Measurements from ENCODE around the gene OR51A2.
"Not testable (repeated sequence)": the region's sequence is repeated elsewhere in the genome, so short reads cannot be mapped to it uniquely, and the experiment has no call there.

OR51A2 gene

GRCh38 chr11:4955613-4956012, at the start of gene OR51A2:
OR51A2 (minus strand) TSS chr11:4955713; CDS start chr11:4955713, 0 bp downstream.
- not testable (repeated sequence) for DNase-seq; H3K36me3 Mint-ChIP-seq (ENCODE audit: low read depth); H3K27ac Mint-ChIP-seq; H3K4me3 Mint-ChIP-seq; H3K27me3 Mint-ChIP-seq; H3K4me1 Mint-ChIP-seq (ENCODE audit: low read depth); H3K9me3 Mint-ChIP-seq

- DNase-seq: no peak
- Mint-ChIP-seq H3K27ac (no peak overlapping the region), H3K36me3 (ENCODE audit: low read depth) (no peaks in the 10 kb centered on the region), H3K4me1 (ENCODE audit: low read depth) (no peaks in the 10 kb centered on the region), H3K4me3 (no peak overlapping the region), H3K27me3 (peaks cover 17% of the 10 kb centered on the region), H3K9me3 (no peaks in the 10 kb centered on the region)
Observed at GRCh38 chr11:5004424-5005274, 49.1 kb upstream of the OR51A2 start.

GRCh38 chr11:4994551-4994950, 39.0 kb upstream of the OR51A2 start, which contains the start of gene OR51L1:
OR51L1 (plus strand) TSS chr11:4994851; CDS start chr11:4998983, 4,132 bp downstream.
- DNase-seq: no peak
- no peaks in the 10 kb centered on the region for H3K4me1 Mint-ChIP-seq (ENCODE audit: low read depth)
- no peak within 1 kb of the TSS for H3K27ac Mint-ChIP-seq
- no peaks in the 10 kb centered on the region for H3K36me3 Mint-ChIP-seq (ENCODE audit: low read depth)
- H3K27me3 Mint-ChIP-seq: peaks cover 2% of the 10 kb centered on the region
- no peak within 1 kb of the TSS for H3K4me3 Mint-ChIP-seq
- H3K9me3 Mint-ChIP-seq: no peaks in the 10 kb centered on the region

DNA sequence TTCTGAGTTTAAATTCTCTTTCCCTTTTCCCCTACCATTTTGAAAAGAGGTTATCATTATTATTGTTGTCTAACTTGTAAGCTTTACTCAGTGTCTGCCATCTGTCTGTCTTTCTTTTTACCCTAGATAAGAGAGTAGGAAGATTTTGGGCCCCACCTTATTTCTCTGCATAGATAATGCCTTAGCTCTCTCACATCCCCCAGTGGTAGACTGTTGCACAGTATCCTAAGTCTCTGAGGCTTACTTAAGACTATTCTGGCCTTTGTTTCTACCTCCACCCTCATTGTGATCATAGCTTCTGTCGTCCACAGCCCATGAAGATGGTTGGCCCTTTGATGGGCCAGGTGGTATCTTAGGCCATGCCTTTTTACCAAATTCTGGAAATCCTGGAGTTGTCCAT, 35.5 kb upstream of the OR51A2 start:
- no peak overlapping the region for H3K4me3 Mint-ChIP-seq
- H3K9me3 Mint-ChIP-seq: no peaks in the 10 kb centered on the region
- no peak overlapping the region for H3K27ac Mint-ChIP-seq
- DNase-seq: no peak
- H3K27me3 Mint-ChIP-seq: no peaks in the 10 kb centered on the region
- no peaks in the 10 kb centered on the region for H3K36me3 Mint-ChIP-seq (ENCODE audit: low read depth)
- no peaks in the 10 kb centered on the region for H3K4me1 Mint-ChIP-seq (ENCODE audit: low read depth)

DNA sequence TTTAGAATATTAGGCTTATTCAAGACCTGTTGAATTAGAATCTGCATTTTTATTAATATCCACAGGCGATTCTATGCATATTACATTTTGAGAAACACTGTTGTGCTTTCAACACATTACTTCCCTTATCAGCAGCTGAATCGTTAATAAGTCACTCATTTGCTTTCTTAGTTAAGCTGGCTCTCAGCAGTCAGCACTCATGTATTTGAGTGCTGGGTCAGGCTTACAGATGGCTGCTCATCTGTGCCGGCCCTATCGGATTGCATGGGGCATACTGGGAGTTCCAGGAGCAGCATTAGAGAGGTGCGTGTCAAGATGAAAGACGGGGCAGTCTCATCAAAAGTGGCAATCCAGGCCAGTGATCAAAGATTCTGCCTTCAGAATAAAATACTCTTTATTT, 28.3 kb upstream of the OR51A2 start:
- DNase-seq: no peak
- Mint-ChIP-seq H3K4me1 (ENCODE audit: low read depth) (no peaks in the 10 kb centered on the region), H3K27ac (no peak overlapping the region), H3K4me3 (no peak overlapping the region), H3K27me3 (no peaks in the 10 kb centered on the region), H3K9me3 (no peaks in the 10 kb centered on the region), H3K36me3 (ENCODE audit: low read depth) (no peaks in the 10 kb centered on the region)

DNA sequence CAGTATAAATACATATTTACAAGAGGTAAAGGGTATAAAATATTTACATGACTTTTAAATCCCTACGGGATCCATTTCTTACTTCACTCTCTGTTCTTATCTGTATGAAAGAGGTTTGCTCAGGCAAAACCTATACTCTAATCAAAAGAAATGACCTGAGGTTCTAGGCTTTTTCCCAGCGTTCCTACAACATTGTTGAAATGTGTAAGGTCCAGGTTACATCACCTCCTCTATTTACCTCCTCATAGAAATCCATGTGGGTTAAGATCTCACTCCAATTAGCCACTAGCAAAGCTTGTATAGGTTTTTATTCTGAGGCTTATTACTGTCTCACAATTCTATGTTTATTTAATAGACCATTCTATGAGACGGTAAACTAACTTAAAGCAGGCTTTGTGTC, 27.2 kb upstream of the OR51A2 start:
- Mint-ChIP-seq H3K9me3 (peaks cover 2% of the 10 kb centered on the region), H3K36me3 (ENCODE audit: low read depth) (no peaks in the 10 kb centered on the region), H3K4me1 (ENCODE audit: low read depth) (no peaks in the 10 kb centered on the region), H3K27ac (no peak overlapping the region), H3K4me3 (no peak overlapping the region), H3K27me3 (no peaks in the 10 kb centered on the region)
- DNase-seq: no peak

DNA sequence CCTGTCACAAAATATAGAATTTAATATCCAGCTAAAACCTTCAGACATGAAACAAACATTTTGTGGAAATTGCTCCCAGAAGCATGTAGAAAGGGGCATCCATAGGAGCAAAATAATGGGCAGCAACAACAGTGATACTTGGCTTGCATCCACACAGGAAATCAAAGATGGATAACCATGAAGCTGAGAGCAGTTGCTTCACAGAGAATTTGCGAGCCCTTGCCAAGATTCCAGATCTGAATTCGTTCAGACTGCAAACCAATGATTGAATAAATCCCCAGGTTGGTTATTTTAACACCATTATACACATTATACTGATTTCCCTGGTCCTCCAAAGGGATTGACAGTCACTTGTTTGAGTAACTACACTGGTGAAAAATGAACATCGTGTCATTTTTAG, 23.5 kb upstream of the OR51A2 start:
- no peak overlapping the region for H3K27ac Mint-ChIP-seq
- H3K4me3 Mint-ChIP-seq: no peak overlapping the region
- peaks cover 3% of the 10 kb centered on the region for H3K27me3 Mint-ChIP-seq
- H3K36me3 Mint-ChIP-seq (ENCODE audit: low read depth): no peaks in the 10 kb centered on the region
- peaks cover 2% of the 10 kb centered on the region for H3K9me3 Mint-ChIP-seq
- DNase-seq: no peak
- H3K4me1 Mint-ChIP-seq (ENCODE audit: low read depth): no peaks in the 10 kb centered on the region

GRCh38 chr11:4975436-4975835, 19.9 kb upstream of the OR51A2 start:
- Mint-ChIP-seq H3K27me3 (peaks cover 3% of the 10 kb centered on the region), H3K4me3 (no peak overlapping the region), H3K27ac (no peak overlapping the region), H3K9me3 (peaks cover 2% of the 10 kb centered on the region), H3K4me1 (ENCODE audit: low read depth) (no peaks in the 10 kb centered on the region), H3K36me3 (ENCODE audit: low read depth) (no peaks in the 10 kb centered on the region)
- no peak for DNase-seq

DNA sequence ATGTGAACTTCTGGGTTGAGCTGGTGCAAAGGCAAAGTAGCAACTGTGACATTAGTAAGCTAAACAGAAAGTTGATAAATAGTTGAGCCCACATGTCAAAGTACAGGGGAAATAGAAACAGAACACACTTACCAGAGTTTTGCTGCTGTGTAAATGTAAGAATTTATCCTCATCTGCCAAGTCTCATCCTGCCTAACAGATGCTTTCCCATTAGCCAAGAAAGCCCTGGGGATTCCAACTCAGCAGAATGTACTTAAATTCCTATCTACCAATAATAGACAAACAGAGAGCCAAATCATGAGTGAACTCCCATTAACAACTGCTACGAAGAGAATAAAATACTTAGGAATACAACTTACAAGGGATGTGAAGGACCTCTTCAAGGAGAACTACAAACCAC, 7.3 kb upstream of the OR51A2 start:
- H3K36me3 Mint-ChIP-seq (ENCODE audit: low read depth): no peaks in the 10 kb centered on the region
- no peak overlapping the region for H3K27ac Mint-ChIP-seq
- no peak overlapping the region for H3K4me3 Mint-ChIP-seq
- no peak for DNase-seq
- no peaks in the 10 kb centered on the region for H3K27me3 Mint-ChIP-seq
- H3K4me1 Mint-ChIP-seq (ENCODE audit: low read depth): no peaks in the 10 kb centered on the region
- H3K9me3 Mint-ChIP-seq: peaks cover 3% of the 10 kb centered on the region

- no peak for DNase-seq
- Mint-ChIP-seq H3K4me3 (no peak overlapping the region), H3K27me3 (no peaks in the 10 kb centered on the region), H3K27ac (no peak overlapping the region), H3K4me1 (ENCODE audit: low read depth) (no peaks in the 10 kb centered on the region), H3K36me3 (ENCODE audit: low read depth) (no peaks in the 10 kb centered on the region), H3K9me3 (peaks cover 3% of the 10 kb centered on the region)
Observed at GRCh38 chr11:4960877-4961276, 5.4 kb upstream of the OR51A2 start.

GRCh38 chr11:4957396-4957795, 1.9 kb upstream of the OR51A2 start:
- Mint-ChIP-seq H3K36me3 (ENCODE audit: low read depth) (no peaks in the 10 kb centered on the region), H3K27ac (no peak overlapping the region), H3K4me1 (ENCODE audit: low read depth) (no peaks in the 10 kb centered on the region), H3K9me3 (no peaks in the 10 kb centered on the region), H3K27me3 (no peaks in the 10 kb centered on the region), H3K4me3 (no peak overlapping the region)
- no peak for DNase-seq

GRCh38 chr11:4947505-4947904, 8.0 kb downstream of the OR51A2 start, which contains the start of gene OR51A4:
OR51A4 (minus strand) TSS chr11:4947605; CDS start chr11:4947100, 505 bp downstream.
- no peak within 1 kb of the TSS for H3K4me3 Mint-ChIP-seq
- no peak within 1 kb of the TSS for H3K27ac Mint-ChIP-seq
- DNase-seq: no peak
- no peaks in the 10 kb centered on the region for H3K36me3 Mint-ChIP-seq (ENCODE audit: low read depth)
- no peaks in the 10 kb centered on the region for H3K4me1 Mint-ChIP-seq (ENCODE audit: low read depth)
- H3K9me3 Mint-ChIP-seq: no peaks in the 10 kb centered on the region
- no peaks in the 10 kb centered on the region for H3K27me3 Mint-ChIP-seq

GRCh38 chr11:4936745-4937144, 18.8 kb downstream of the OR51A2 start:
- DNase-seq: no peak
- H3K4me3 Mint-ChIP-seq: no peak overlapping the region
- H3K4me1 Mint-ChIP-seq (ENCODE audit: low read depth): no peaks in the 10 kb centered on the region
- no peaks in the 10 kb centered on the region for H3K36me3 Mint-ChIP-seq (ENCODE audit: low read depth)
- no peak overlapping the region for H3K27ac Mint-ChIP-seq
- no peaks in the 10 kb centered on the region for H3K27me3 Mint-ChIP-seq
- H3K9me3 Mint-ChIP-seq: peaks cover 4% of the 10 kb centered on the region

- no peak overlapping the region for H3K27ac Mint-ChIP-seq
- no peaks in the 10 kb centered on the region for H3K27me3 Mint-ChIP-seq
- DNase-seq: no peak
- H3K4me3 Mint-ChIP-seq: no peak overlapping the region
- H3K9me3 Mint-ChIP-seq: peaks cover 4% of the 10 kb centered on the region
- H3K36me3 Mint-ChIP-seq (ENCODE audit: low read depth): no peaks in the 10 kb centered on the region
- no peaks in the 10 kb centered on the region for H3K4me1 Mint-ChIP-seq (ENCODE audit: low read depth)
Observed at GRCh38 chr11:4932751-4933150, 22.8 kb downstream of the OR51A2 start.

- Mint-ChIP-seq H3K4me3 (no peak overlapping the region), H3K27ac (no peak overlapping the region), H3K4me1 (ENCODE audit: low read depth) (no peaks in the 10 kb centered on the region), H3K9me3 (no peaks in the 10 kb centered on the region), H3K36me3 (ENCODE audit: low read depth) (no peaks in the 10 kb centered on the region), H3K27me3 (peaks cover 7% of the 10 kb centered on the region)
- DNase-seq: no peak
Observed at GRCh38 chr11:4926608-4927007, 28.9 kb downstream of the OR51A2 start.

All from activated T-cell treated with anti-CD3 and anti-CD28 coated beads, Interleukin-2, amount 50 U/mL, for 24 hours (primary cell).